GM20431 (cell line): ENCODE measurements around the gene MMS19.
"Not testable (repeated sequence)": the region's sequence is repeated elsewhere in the genome, so short reads cannot be mapped to it uniquely, and the experiment has no call there.

ENCODE experiments used
- in situ Hi-C: fragments of 300-500 bp; cut with MseI, MboI; formaldehyde crosslinking; loops from one replicate; pipeline ENCODE4 v1.15.0; 2020; ENCODE audit warnings: low sequenced_read_pairs; ENCODE audit not compliant: unreplicated experiment

MMS19 gene

GRCh38 chr10:97474918-97475317 is 23.3 kb downstream of the MMS19 start:
- in situ Hi-C loops, result no loop called here

DNA sequence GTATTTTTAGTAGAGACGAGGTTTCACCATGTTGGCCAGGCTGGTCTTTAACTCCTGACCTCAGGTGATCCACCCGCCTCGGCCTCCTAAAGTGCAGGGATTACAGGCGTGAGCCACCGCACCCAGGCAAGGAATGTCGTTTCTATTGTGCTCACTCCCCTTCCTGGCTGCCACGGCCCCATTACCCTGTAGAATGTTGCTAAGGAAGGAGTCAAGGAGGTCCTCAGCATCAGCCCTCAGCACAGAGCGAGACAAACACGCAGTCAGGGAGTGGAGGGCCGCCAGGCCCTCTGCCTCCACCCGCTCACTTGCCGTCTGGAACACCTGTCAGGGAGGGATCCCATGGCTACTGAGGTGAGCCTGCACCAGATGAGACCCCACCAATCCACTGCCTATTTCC is 29.4 kb downstream of the MMS19 start:
- in situ Hi-C loops, result not testable (repeated sequence)

GRCh38 chr10:97468162-97468561 is 30.1 kb downstream of the MMS19 start:
- in situ Hi-C loops, result no loop called here

DNA sequence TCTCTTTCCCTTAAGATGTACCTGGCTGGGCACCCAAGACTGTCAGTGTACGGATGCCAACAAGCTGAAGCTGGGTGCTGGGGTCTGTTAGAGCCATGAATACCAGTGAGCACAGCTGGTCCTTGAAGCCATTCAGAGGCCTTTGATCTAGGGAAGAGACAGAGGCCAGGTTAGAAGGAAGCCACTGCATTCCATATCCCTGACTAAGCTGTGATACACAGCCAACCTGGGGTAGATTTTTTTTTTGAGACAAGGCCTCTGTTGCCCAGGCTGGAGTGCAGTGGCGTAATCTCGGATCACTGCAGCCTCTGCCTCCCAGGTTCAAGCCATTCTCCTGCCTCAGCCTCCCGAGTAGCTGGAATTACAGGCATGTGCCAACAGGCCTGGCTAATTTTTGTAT is 31.5 kb downstream of the MMS19 start:
- in situ Hi-C loops, result no loop called here

- in situ Hi-C loops, result no loop called here
Observed at GRCh38 chr10:97465982-97466381, 32.2 kb downstream of the MMS19 start.

DNA sequence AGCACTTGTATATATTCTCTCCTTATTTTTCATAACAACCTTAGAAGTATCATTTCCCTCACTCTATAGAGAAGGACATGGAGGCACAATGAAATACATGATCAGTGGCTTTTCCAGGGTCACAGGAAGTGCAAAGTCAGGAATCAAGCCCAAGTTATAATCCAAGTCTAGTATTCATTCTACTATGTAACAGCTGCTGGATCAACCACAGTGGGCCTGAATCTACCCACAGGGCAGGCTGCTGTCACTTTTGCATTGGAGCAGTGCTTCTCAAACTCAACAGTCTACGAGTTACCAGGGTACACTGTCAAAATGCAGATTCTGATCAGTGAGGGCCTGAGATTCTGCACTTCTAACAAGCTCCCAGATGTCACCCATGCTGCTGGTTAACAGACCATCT is 34.0 kb downstream of the MMS19 start:
- in situ Hi-C loops, result no loop called here

DNA sequence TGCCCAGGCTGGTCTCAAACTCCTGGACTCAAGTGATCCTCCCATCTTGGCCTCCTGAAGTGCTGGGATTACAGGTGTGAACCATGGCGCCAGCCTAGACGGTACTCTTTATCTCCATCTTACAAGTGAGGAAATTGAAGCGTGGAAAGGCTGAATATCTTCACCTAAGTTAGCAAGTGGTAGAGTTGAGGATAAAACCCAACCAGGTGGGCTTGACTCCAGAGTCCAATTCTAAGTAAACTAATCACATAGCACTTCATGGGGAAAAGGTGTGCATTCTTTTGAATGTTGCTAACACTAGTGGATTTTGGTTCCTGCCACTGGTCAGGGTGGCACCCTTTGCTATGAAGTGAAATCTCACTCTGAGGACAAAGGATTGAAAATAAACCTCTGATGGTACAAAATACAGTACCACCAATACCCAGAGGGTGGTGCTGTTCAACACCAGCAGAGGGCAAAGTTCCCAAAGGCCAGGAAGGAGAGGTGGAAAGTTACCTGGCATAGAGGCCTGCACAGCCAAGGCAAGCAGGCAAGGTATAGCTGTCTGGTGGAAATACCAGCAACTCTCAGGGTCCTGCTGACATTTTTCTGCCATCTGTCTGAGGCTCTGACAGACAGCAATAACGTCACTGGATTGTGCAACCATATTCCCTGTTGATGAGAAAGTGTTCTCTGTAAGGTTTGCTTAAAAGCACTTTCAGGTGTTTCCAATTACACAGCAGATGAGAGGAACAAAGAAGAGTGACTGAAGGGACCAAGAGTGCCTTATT is 34.7 kb downstream of the MMS19 start:
- in situ Hi-C loops, result no loop called here

DNA sequence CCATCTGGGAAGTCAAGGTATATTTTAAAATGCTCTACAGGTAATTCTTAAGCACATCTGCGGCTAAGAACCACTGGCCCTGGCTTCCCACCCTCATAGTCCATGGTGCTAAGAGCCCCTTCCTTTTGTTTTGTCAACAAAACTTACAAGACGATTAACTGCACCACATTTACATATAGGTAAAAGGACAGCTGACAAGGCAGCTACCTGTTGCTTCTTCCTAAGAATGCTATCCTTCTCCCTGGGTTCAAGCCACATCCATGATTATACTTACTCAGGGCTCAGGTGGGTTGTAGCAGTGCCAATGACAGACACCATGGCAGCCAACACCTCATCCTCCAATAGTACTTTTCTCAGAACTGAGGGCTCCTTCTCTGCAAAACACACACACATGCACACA is 35.9 kb downstream of the MMS19 start:
- in situ Hi-C loops, result no loop called here

- in situ Hi-C loops, result no loop called here
Observed at GRCh38 chr10:97459933-97460332, 38.3 kb downstream of the MMS19 start.

DNA sequence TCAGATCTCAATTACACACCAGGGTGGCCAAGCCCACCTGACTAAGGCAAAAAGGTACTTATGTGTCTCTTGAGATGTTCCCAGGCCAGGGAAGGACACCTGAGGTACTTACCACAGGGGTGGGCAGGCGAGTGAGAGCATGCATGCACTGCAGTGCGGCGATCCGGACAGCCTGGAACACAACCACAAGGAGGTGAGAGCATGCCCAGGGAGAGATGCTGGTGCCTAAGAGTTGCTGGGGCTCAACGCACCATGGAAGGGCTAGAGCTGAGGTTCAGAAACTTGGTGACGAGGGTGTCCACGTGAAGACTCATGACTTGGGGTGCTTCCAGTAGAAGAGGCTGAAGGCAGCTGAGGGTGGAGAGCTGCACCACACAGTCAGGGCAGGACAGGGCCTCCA is 39.1 kb downstream of the MMS19 start:
- in situ Hi-C loops, result no loop called here

- in situ Hi-C loops, result no loop called here
Observed at GRCh38 chr10:97456686-97457065, 41.5 kb downstream of the MMS19 start.

- in situ Hi-C loops, result no loop called here
Observed at GRCh38 chr10:97456034-97456685, 42.1 kb downstream of the MMS19 start.

DNA sequence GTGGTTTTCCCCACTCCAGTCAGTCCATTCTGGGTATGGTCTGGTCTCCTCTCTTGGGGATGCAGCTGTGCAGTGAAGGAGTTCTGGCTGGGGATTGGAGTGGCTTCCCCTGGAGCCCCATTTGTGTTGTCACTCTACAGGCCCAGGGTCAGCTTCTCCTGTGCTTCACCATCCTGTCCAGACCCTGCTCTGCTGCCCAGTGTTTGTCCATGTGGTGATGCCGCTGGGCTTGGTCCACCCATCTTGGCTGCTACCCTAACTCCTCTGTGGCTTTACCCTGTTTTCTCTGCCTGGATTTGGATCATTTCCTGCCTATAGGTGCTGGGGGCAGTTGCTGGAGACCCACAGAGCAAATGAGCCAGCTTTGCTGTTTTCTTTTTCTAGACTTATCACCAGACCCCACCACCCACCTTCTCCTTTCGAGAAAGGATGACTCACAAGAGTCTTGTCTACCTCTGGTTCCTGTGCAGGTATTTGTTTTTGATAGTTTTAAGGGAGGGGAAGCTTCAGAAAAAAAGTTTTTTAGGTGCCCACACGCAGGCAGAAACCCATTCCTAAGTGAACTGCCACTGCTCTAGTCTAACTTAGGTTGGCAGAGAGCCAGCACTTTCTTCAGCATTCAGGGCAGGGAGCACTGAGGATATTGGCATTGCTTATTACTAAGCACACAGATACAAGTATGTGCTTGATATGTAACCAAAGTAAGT is 43.7 kb downstream of the MMS19 start:
- in situ Hi-C loops, result no loop called here

- in situ Hi-C loops, result no loop called here
Observed at GRCh38 chr10:97452352-97452751, 45.9 kb downstream of the MMS19 start.

DNA sequence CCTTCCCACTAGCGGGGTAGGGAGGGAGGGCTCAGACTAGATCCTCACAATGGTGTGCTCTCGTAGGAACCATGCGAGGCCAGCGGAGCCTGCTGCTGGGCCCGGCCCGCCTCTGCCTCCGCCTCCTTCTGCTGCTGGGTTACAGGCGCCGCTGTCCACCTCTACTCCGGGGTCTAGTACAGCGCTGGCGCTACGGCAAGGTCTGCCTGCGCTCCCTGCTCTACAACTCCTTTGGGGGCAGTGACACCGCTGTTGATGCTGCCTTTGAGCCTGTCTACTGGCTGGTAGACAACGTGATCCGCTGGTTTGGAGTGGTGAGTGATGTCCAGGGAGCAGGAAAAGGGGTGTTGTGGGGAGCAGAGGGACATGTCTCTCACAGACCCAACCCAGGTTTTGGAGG is 46.6 kb downstream of the MMS19 start:
- in situ Hi-C loops, result no loop called here

- in situ Hi-C loops, result no loop called here
Observed at GRCh38 chr10:97450828-97451227, 47.4 kb downstream of the MMS19 start.

- in situ Hi-C loops, result no loop called here
Observed at GRCh38 chr10:97445722-97446639, 52.2 kb downstream of the MMS19 start, which contains the start of the genes EXOSC1 and ZDHHC16. EXOSC1 (minus strand) TSS chr10:97446006; CDS start chr10:97445985, 21 bp downstream. ZDHHC16 (plus strand) TSS chr10:97446175; CDS start chr10:97451676, 5,501 bp downstream.

GRCh38 chr10:97445357-97445721 is 52.9 kb downstream of the MMS19 start:
- in situ Hi-C loops, result no loop called here

DNA sequence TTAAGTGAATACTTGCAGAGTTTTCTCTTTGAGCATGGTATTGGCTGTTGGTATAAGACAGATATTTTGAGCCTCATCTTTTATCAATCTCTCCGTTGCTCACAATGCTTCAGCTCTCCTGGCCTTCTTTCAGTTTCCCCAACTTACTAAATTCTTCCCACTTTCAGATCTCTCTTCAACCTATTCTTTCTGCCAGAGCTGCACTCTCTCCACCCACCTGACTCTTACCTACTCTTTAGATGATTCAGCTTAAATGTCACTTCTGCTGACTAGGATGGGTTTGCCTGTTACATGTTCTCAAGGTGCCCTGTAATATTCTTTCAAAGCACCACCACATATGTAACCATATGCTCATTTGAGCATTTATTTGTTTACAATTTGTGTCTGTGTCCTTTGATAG is 54.0 kb downstream of the MMS19 start:
- in situ Hi-C loops, result no loop called here

DNA sequence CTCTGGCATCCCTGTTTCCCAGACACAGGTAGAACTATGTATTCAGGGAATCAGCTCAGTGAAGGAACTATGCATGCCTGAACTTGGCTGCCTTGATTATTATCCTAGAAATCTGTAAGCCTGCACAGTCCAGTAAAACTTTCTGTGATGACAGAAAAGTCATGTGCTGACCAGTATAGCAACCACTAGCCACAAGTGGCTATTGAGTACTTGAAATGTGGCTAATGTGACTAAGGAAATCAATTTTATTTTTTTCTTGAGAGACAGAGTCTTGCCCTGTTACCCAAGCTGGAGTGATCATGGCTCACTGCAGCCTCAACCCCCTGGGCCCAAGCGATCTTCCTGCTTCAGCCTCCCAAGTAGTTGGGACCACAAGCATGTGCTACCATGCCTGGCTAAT is 55.9 kb downstream of the MMS19 start:
- in situ Hi-C loops, result no loop called here
